H1 (cell line): ENCODE data around the gene AK5. TPM values are rescaled to one million over a fixed set of nuclear protein-coding genes. Genes with fewer than 3 reads are reported as not detected.

Experiments
- CTCF ChIA-PET: fragments of 300-600 bp; sonication (Branson Sonifier 250); formaldehyde crosslinking; loops from one replicate; lab custom pipeline; 2021; ENCODE audit not compliant: partially characterized antibody; lab: Charles Lee
- POLR2A ChIA-PET: fragments of 300-600 bp; sonication (Branson Sonifier 250); formaldehyde crosslinking; loops from one replicate; lab custom pipeline; 2021; ENCODE audit warnings: inconsistent platforms; ENCODE audit not compliant: partially characterized antibody; lab: Charles Lee
- DNase-seq, 2 experiments: peaks; one replicate each; pipeline versions ENCODE4 v3.0.0 to v3.0.0-alpha.2; 2010 to 2022; ENCODE audit warnings: low spot score in 2 of 2, low read depth in 1 of 2, mixed read lengths in 1 of 2
- FAIRE-seq: peaks from 2 replicates; lab custom pipeline; 2011; peaks lifted over from hg19 to GRCh38; lab: Jason Lieb, UNC
- H2AFZ ChIP-seq: 2 replicates; pipeline ENCODE4 v1.8.1; 2012; ENCODE audit warnings: low read length, inconsistent platforms
- H2AK5ac ChIP-seq: 2 replicates; pipeline ENCODE4 v1.6.1; 2013; ENCODE audit warnings: low read depth, low read length
- H2BK120ac ChIP-seq: replicated peaks from 2 replicates; pipeline ENCODE3; 2013; ENCODE audit warnings: low read depth, low read length, inconsistent platforms
- H2BK12ac ChIP-seq: 2 replicates; pipeline ENCODE4 v1.6.1; 2013; ENCODE audit warnings: low read depth, low read length
- H2BK15ac ChIP-seq: 2 replicates; pipeline ENCODE4 v1.6.1; 2013; ENCODE audit warnings: low read length
- H2BK20ac ChIP-seq: 2 replicates; pipeline ENCODE4 v1.6.1; 2013; ENCODE audit warnings: low read length
- H2BK5ac ChIP-seq: 2 replicates; pipeline ENCODE4 v1.6.1; 2013; ENCODE audit warnings: low read depth, low read length
- H3K14ac ChIP-seq: 2 replicates; pipeline ENCODE4 v1.6.1; 2013; ENCODE audit warnings: inconsistent platforms; ENCODE audit not compliant: insufficient read length
- H3K18ac ChIP-seq: 2 replicates; pipeline ENCODE4 v1.6.1; 2013; ENCODE audit warnings: low read length; ENCODE audit errors: extremely low read depth
- H3K23ac ChIP-seq: 2 replicates; pipeline ENCODE4 v1.6.1; 2013; ENCODE audit warnings: inconsistent platforms; ENCODE audit not compliant: insufficient read length
- H3K23me2 ChIP-seq: 2 replicates; pipeline ENCODE4 v1.6.1; 2013; ENCODE audit warnings: low read depth, low read length
- H3K27ac ChIP-seq: 2 replicates; pipeline ENCODE4 v1.6.1; 2011; ENCODE audit warnings: low read depth, low read length, inconsistent platforms
- H3K27me3 ChIP-seq, 4 experiments: replicated peaks in 1 of 4; 1 replicate in 1 of 4; 2 replicates in 3 of 4; pipeline versions ENCODE4 v1.6.1 to v1.8.1; 2011 to 2013; ENCODE audit warnings: low read length in 3 of 4, mild to moderate bottlenecking in 3 of 4, inconsistent platforms in 2 of 4, mixed read lengths in 2 of 4, moderate library complexity in 1 of 4; ENCODE audit not compliant: control insufficient read depth in 3 of 4, insufficient read depth in 3 of 4; ENCODE audit errors: extremely low read depth in 1 of 4
- H3K36me3 ChIP-seq, 4 experiments: 2 replicates each; pipeline versions ENCODE4 v1.6.1 to v1.8.1; 2011 to 2013; ENCODE audit warnings: mild to moderate bottlenecking in 4 of 4, low read length in 3 of 4, moderate library complexity in 2 of 4, control low read depth in 1 of 4, inconsistent platforms in 1 of 4; ENCODE audit not compliant: insufficient read depth in 4 of 4, control insufficient read depth in 2 of 4
- H3K4ac ChIP-seq: replicated peaks from 2 replicates; pipeline ENCODE3; 2013; ENCODE audit warnings: low read length, low read depth, mixed read lengths, inconsistent platforms; ENCODE audit not compliant: insufficient read length
- H3K4me1 ChIP-seq, 4 experiments: replicated peaks in 1 of 4; 1 replicate in 1 of 4; 2 replicates in 3 of 4; pipeline versions ENCODE4 v1.6.1 to v1.8.1; 2011 to 2013; ENCODE audit warnings: low read length in 3 of 4, inconsistent platforms in 2 of 4, mixed read lengths in 1 of 4; ENCODE audit not compliant: insufficient read depth in 4 of 4, control insufficient read depth in 3 of 4
- H3K4me2 ChIP-seq, 2 experiments: 2 replicates each; pipeline versions ENCODE4 v1.6.1 to v1.8.1; 2011 to 2013; ENCODE audit warnings: low read depth in 2 of 2, low read length in 2 of 2, control low read depth in 1 of 2, inconsistent platforms in 1 of 2, mild to moderate bottlenecking in 1 of 2; ENCODE audit not compliant: insufficient read depth in 1 of 2
- H3K4me3 ChIP-seq, 4 experiments: fragments of 200-600, 300-600 bp in 1 of 4; sonication (generic), shearing (Covaris generic), sonication (Bioruptor Twin) in 1 of 4; 2 replicates each; pipeline versions ENCODE4 v1.5.1 to v1.8.1; 2011 to 2016; ENCODE audit warnings: low read length in 4 of 4, low read depth in 3 of 4, control low read depth in 2 of 4, inconsistent platforms in 2 of 4, mild to moderate bottlenecking in 2 of 4, mixed read lengths in 1 of 4, moderate library complexity in 1 of 4; ENCODE audit not compliant: insufficient read depth in 2 of 4; ENCODE audit errors: extremely low read depth in 1 of 4
- H3K56ac ChIP-seq: replicated peaks from 2 replicates; pipeline ENCODE3; 2013; ENCODE audit warnings: low read depth, mild to moderate bottlenecking, mixed read lengths, low read length, inconsistent platforms; ENCODE audit not compliant: insufficient read length
- H3K79me1 ChIP-seq: 2 replicates; pipeline ENCODE4 v1.6.1; 2013; ENCODE audit warnings: low read depth, low read length, control low read depth
- H3K79me2 ChIP-seq, 2 experiments: 2 replicates each; pipeline versions ENCODE4 v1.6.1 to v1.8.1; 2012 to 2013; ENCODE audit warnings: low read length in 2 of 2, mild to moderate bottlenecking in 2 of 2, inconsistent platforms in 1 of 2; ENCODE audit not compliant: insufficient read depth in 2 of 2, control insufficient read depth in 1 of 2
- H3K9ac ChIP-seq, 4 experiments: replicated peaks in 1 of 4; 1 replicate in 1 of 4; 2 replicates in 3 of 4; pipeline versions ENCODE4 v1.6.1 to v1.8.1; 2011 to 2013; ENCODE audit warnings: low read depth in 3 of 4, low read length in 3 of 4, control low read depth in 2 of 4, mild to moderate bottlenecking in 2 of 4, moderate library complexity in 2 of 4, inconsistent platforms in 1 of 4; ENCODE audit errors: extremely low read depth in 1 of 4
- H3K9me3 ChIP-seq, 2 experiments: 2 replicates each; pipeline versions ENCODE4 v1.6.1 to v1.8.1; 2012 to 2013; ENCODE audit warnings: mild to moderate bottlenecking in 2 of 2, moderate library complexity in 2 of 2, control low read depth in 1 of 2, inconsistent platforms in 1 of 2, low read depth in 1 of 2, low read length in 1 of 2, mixed read lengths in 1 of 2; ENCODE audit not compliant: insufficient read depth in 2 of 2
- H4K20me1 ChIP-seq, 2 experiments: replicated peaks in 1 of 2; 2 replicates each; pipeline versions ENCODE3 to v1.8.1; 2011 to 2013; ENCODE audit warnings: inconsistent platforms in 2 of 2, low read length in 2 of 2, mild to moderate bottlenecking in 1 of 2; ENCODE audit not compliant: insufficient read depth in 2 of 2, control insufficient read depth in 1 of 2
- H4K5ac ChIP-seq: 2 replicates; pipeline ENCODE4 v1.6.1; 2013; ENCODE audit warnings: low read length, low read depth, mixed read lengths, inconsistent platforms; ENCODE audit not compliant: insufficient read length
- H4K8ac ChIP-seq: 2 replicates; pipeline ENCODE4 v1.8.0; 2013; ENCODE audit warnings: mild to moderate bottlenecking, moderate library complexity, low read length, inconsistent platforms; ENCODE audit not compliant: insufficient read depth; ENCODE audit errors: extremely low read depth
- H4K91ac ChIP-seq: replicated peaks from 2 replicates; pipeline ENCODE3; 2013; ENCODE audit warnings: low read length, mixed read lengths, inconsistent platforms; ENCODE audit not compliant: insufficient read length
- CBX8 ChIP-seq: fragments of 300-800, 300-1000 bp; sonication (generic); IDR thresholded peaks from 2 replicates; pipeline ENCODE4 v1.7.1; 2016; ENCODE audit warnings: low read depth, low read length, borderline replicate concordance
- EZH2 ChIP-seq: fragments of 200-600 bp; sonication (generic); IDR thresholded peaks from 2 replicates; pipeline ENCODE4 v1.7.1; 2012; ENCODE audit warnings: low read depth, mild to moderate bottlenecking, moderate library complexity, low read length, inconsistent platforms; ENCODE audit not compliant: severe bottlenecking
- NANOG ChIP-seq: IDR thresholded peaks from 2 replicates; pipeline ENCODE4 v1.6.1; 2011; ENCODE audit warnings: low read length, low read depth, mild to moderate bottlenecking, inconsistent platforms; ENCODE audit not compliant: insufficient read depth, poor library complexity, severe bottlenecking
- NRF1 ChIP-seq: IDR thresholded peaks from 2 replicates; pipeline ENCODE4 v1.6.1; 2011; ENCODE audit warnings: mild to moderate bottlenecking, low read depth, low read length, improper control_type of control experiment
- TCF12 ChIP-seq: IDR thresholded peaks from 2 replicates; pipeline ENCODE4 v1.6.1; 2011; ENCODE audit warnings: low read depth, mild to moderate bottlenecking, low read length
- WGBS, 2 experiments: shearing (Covaris generic) in 1 of 2; methylation state at CpG; one replicate each; pipeline versions ENCODE4 v1.1.6 to v1.1.7; 2013 to 2015; ENCODE audit warnings: low lambda C conversion rate in 2 of 2, mixed read lengths in 2 of 2, inconsistent platforms in 1 of 2, low coverage in 1 of 2, missing lambda C conversion rate in 1 of 2; ENCODE audit not compliant: insufficient replicate concordance in 2 of 2, insufficient coverage in 1 of 2, insufficient read length in 1 of 2; ENCODE audit errors: extremely low coverage in 1 of 2, missing lambda C conversion rate in 1 of 2; 5-methylcytosine and 5-hydroxymethylcytosine counted together
- polyA plus RNA-seq, 7 experiments: library from polyadenylated mRNA; depleted of rRNA in 3 of 7; stranded (reverse) in 5 of 7; unstranded in 2 of 7; fragments of >200 nt in 5 of 7; fragments of 200-250 nt in 2 of 7; gene quantifications; 1 replicate in 5 of 7; 2 replicates in 1 of 7; 4 replicates in 1 of 7; pipeline versions ENCODE4 v1.2.1 to v1.2.3, GENCODE V29; 2011 to 2013; ENCODE audit warnings: missing spikeins in 2 of 7, mixed read lengths in 2 of 7
- total RNA-seq: library from RNA; stranded (reverse); fragmentation: NEBNext Ultra II Directional; extraction: Animal tissue kit (Norgen Biotek cat#: 25700); gene quantifications from 2 replicates; pipeline ENCODE4 v1.2.1, GENCODE V29; 2021

AK5 gene
- total and polyA plus RNA-seq, 2 of the 8 experiments (the other 6 are each of a cell fraction or from before 2014, with no cell fraction given), result 2.0 to 7.1 TPM

DNA sequence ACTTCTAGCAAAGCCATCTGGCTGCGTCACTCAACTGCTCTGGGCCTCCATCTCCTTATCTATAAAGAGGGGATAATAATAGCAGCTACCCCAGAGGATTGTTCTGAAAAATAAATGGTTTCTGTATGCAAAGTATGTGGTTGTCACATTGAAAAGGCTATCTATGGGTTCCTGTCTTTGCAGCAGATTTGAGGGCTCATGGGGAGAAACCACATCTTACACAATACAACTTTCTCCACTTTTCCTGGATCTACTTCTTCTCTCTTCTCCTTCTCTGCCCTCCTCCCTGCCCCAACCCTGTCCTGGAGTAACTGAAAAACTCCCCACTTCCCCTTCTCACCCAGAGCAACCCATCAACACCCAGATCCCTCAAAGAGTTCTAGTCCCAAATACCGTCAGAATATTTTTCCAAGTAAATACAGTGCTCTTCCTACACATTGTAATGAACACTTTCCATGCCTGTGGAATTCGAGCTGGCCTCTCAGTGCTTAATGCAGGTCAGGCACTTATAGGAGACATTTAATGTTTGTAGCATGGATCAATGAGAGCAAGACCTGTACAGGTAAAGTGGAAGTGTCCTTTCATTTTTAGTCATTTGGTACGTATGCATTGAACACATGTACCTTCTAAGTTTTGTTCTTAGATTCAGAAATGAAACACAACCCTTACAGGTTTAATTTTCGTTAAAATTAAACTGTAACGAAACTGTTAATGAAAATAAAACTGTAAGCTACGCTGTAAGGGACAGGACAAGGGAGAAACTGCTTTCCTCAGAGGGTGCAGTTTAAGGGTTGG, 131.9 kb downstream of the AK5 start:
- H2BK12ac ChIP-seq, result no peak overlapping the region
- no peak overlapping the region for H3K9ac ChIP-seq
- H3K23me2 ChIP-seq, result no peaks in the 10 kb centered on the region
- no peak overlapping the region for H4K5ac ChIP-seq
- no peak for FAIRE-seq
- H3K36me3 ChIP-seq, result no peaks in the 10 kb centered on the region; a peak in 1 of 8 replicates
- CTCF ChIA-PET, result interaction anchor here (1.9 kb wide), 1 partner anchor 101 kb away, joined by 4 read pairs; no protein-coding TSS in a partner anchor
- H2BK5ac ChIP-seq, result no peak overlapping the region
- no peak overlapping the region for H3K56ac ChIP-seq
- H3K4ac ChIP-seq, result no peak overlapping the region
- H3K18ac ChIP-seq, result no peak overlapping the region
- no peak overlapping the region for H2AFZ ChIP-seq
- no peak overlapping the region for H3K14ac ChIP-seq
- H2BK120ac ChIP-seq, result no peak overlapping the region
- 93% methylated on average over 7 of the region's 7 CpGs; no CpG with 5 or more reads in 1 of the 2 experiments for WGBS, 2 experiments
- no peak overlapping the region for H4K91ac ChIP-seq
- no peak overlapping the region for H3K23ac ChIP-seq
- H2AK5ac ChIP-seq, result no peak overlapping the region
- no peaks in the 10 kb centered on the region for H3K9me3 ChIP-seq
- no peak overlapping the region for H4K8ac ChIP-seq
- H3K4me2 ChIP-seq, result no peak overlapping the region
- DNase-seq, result no peak
- TF ChIP-seq TCF12 (no peak), NANOG (no peak), CBX8 (no peak), EZH2 (no peak), NRF1 (no peak)
- TF ChIP-seq, all 59 proteins: peak for 0
- no peak overlapping the region for H2BK15ac ChIP-seq
- no peaks in the 10 kb centered on the region for H3K79me2 ChIP-seq
- H2BK20ac ChIP-seq, result no peak overlapping the region
- peaks cover 0 to 4% (median 1%) of the 10 kb centered on the region in 4 experiments; a peak in 3 of 7 replicates for H3K4me1 ChIP-seq
- H3K79me1 ChIP-seq, result no peaks in the 10 kb centered on the region
- POLR2A ChIA-PET, result no interaction called here
- H4K20me1 ChIP-seq, result no peaks in the 10 kb centered on the region
- no peak overlapping the region for H3K4me3 ChIP-seq
- no peak overlapping the region for H3K27ac ChIP-seq
- no peaks in the 10 kb centered on the region for H3K27me3 ChIP-seq
